B cell (primary cell): ENCODE data around the gene PRR3. TPM values are rescaled to one million over a fixed set of nuclear protein-coding genes. Genes with fewer than 3 reads are reported as not detected.

Experiments
- ATAC-seq: fragments of 200-7000 bp; cut with Tn5 transposase; one replicate; pipeline ENCODE4 v1.10.0; 2021; ENCODE audit warnings: low read depth, mild to moderate bottlenecking, moderate number of reproducible peaks, moderate library complexity
- CTCF ChIA-PET: fragments of 350-600 bp; sonication (Branson Sonifier 250); formaldehyde crosslinking; loops from one replicate; lab custom pipeline; 2021; ENCODE audit warnings: antibody characterized with exemption, inconsistent platforms; lab: Charles Lee
- POLR2A ChIA-PET: fragments of 350-600 bp; sonication (Branson Sonifier 250); formaldehyde crosslinking; loops from one replicate; lab custom pipeline; 2021; ENCODE audit warnings: antibody characterized with exemption; lab: Charles Lee
- DNase-seq: peaks from one replicate; pipeline ENCODE4 v3.0.0; 2013
- H2AFZ ChIP-seq: 2 replicates; pipeline ENCODE4 v1.6.1; 2012; ENCODE audit warnings: mild to moderate bottlenecking, low read depth, low read length; ENCODE audit not compliant: insufficient read depth, poor library complexity, severe bottlenecking
- H3K27ac ChIP-seq, 2 donors: 1 replicate in 1 of 2; 2 replicates in 1 of 2; pipeline ENCODE4 v1.5.1; 2012 to 2013; ENCODE audit warnings: low read length in 2 of 2, mild to moderate bottlenecking in 2 of 2, moderate library complexity in 1 of 2
- H3K27me3 ChIP-seq, 4 experiments: fragments of 200-600 bp in 1 of 4; sonication (generic) in 1 of 4; replicated peaks in 1 of 4; 1 replicate in 2 of 4; 2 replicates in 2 of 4; pipeline versions ENCODE4 v1.6.1 to v1.7.0; 2013 to 2016; ENCODE audit warnings: low read length in 3 of 4, mild to moderate bottlenecking in 2 of 4, mixed read lengths in 1 of 4, moderate library complexity in 1 of 4; ENCODE audit not compliant: insufficient read depth in 4 of 4, control insufficient read depth in 3 of 4; ENCODE audit errors: control extremely low read depth in 1 of 4
- H3K36me3 ChIP-seq, 2 experiments: replicated peaks in 1 of 2; 1 replicate in 1 of 2; 2 replicates in 1 of 2; pipeline versions ENCODE4 v1.6.1 to v1.7.1; 2013; ENCODE audit warnings: low read length in 1 of 2; ENCODE audit not compliant: insufficient read depth in 2 of 2, control insufficient read depth in 1 of 2; ENCODE audit errors: control extremely low read depth in 1 of 2, extremely low read depth in 1 of 2
- H3K4me1 ChIP-seq, 2 donors: fragments of 200-600 bp in 1 of 2; sonication (generic) in 1 of 2; 1 replicate in 1 of 2; 2 replicates in 1 of 2; pipeline versions ENCODE4 v1.5.1 to v1.6.1; 2013 to 2017; ENCODE audit warnings: low read length in 2 of 2; ENCODE audit not compliant: control insufficient read depth in 2 of 2, insufficient read depth in 2 of 2
- H3K4me2 ChIP-seq: replicated peaks from 2 replicates; pipeline ENCODE3; 2012; ENCODE audit warnings: mild to moderate bottlenecking, low read depth, low read length; ENCODE audit not compliant: poor library complexity, severe bottlenecking
- H3K4me3 ChIP-seq, 5 experiments: fragments of 200-600 bp in 1 of 5; sonication (generic) in 1 of 5; 1 replicate in 3 of 5; 2 replicates in 2 of 5; pipeline versions ENCODE4 v1.5.1 to v1.7.0; 2011 to 2016; ENCODE audit warnings: low read length in 4 of 5, mild to moderate bottlenecking in 4 of 5, low read depth in 2 of 5, control low read depth in 1 of 5, moderate library complexity in 1 of 5; ENCODE audit not compliant: insufficient read depth in 1 of 5; ENCODE audit errors: control extremely low read depth in 1 of 5, extremely low read depth in 1 of 5
- H3K79me2 ChIP-seq: fragments of 200-600 bp; sonication (generic); one replicate; pipeline ENCODE4 v1.6.0; 2016; ENCODE audit warnings: low read length; ENCODE audit not compliant: control insufficient read depth, insufficient read depth
- H3K9ac ChIP-seq: fragments of 200-600 bp; sonication (generic); 2 replicates; pipeline ENCODE4 v1.6.1; 2017; ENCODE audit warnings: mild to moderate bottlenecking, low read length, moderate library complexity
- H3K9me3 ChIP-seq, 3 donors: one replicate each; pipeline versions ENCODE4 v1.6.1 to v1.7.1; 2013; ENCODE audit warnings: low read length in 2 of 3; ENCODE audit not compliant: control insufficient read depth in 2 of 3, insufficient read depth in 1 of 3; ENCODE audit errors: control extremely low read depth in 1 of 3
- H4K20me1 ChIP-seq: 2 replicates; pipeline ENCODE4 v1.6.0; 2012; ENCODE audit warnings: mild to moderate bottlenecking, low read length; ENCODE audit not compliant: insufficient read depth, control insufficient read depth, poor library complexity, severe bottlenecking
- H3K27ac Mint-ChIP-seq: one replicate; pipeline ENCODE4 v1.8.0; 2021; ENCODE audit warnings: mixed read lengths
- H3K27me3 Mint-ChIP-seq: one replicate; pipeline ENCODE4 v1.8.0; 2021; ENCODE audit warnings: mixed read lengths
- H3K4me1 Mint-ChIP-seq: one replicate; pipeline ENCODE4 v1.8.0; 2021; ENCODE audit warnings: mixed read lengths
- H3K4me3 Mint-ChIP-seq: one replicate; pipeline ENCODE4 v1.8.0; 2021; ENCODE audit warnings: mixed read lengths
- H3K9me3 Mint-ChIP-seq: one replicate; pipeline ENCODE4 v1.8.0; 2022; ENCODE audit warnings: mixed read lengths; ENCODE audit not compliant: insufficient read depth
- CTCF ChIP-seq: fragments of 200-600 bp; IDR thresholded peaks from one replicate; pipeline ENCODE4 v1.8.0; 2022; ENCODE audit warnings: antibody characterized with exemption, mild to moderate bottlenecking
- EZH2 ChIP-seq: IDR thresholded peaks from 2 replicates; pipeline ENCODE4 v1.6.1; 2012; ENCODE audit warnings: borderline replicate concordance, low read depth, mild to moderate bottlenecking, moderate library complexity, low read length; ENCODE audit not compliant: insufficient read depth, poor library complexity, severe bottlenecking
- WGBS: methylation state at CpG from one replicate; pipeline ENCODE4 v1.1.5; 2013; ENCODE audit warnings: missing lambda C conversion rate; ENCODE audit not compliant: insufficient coverage; 5-methylcytosine and 5-hydroxymethylcytosine counted together
- intact Hi-C: fragments of 100-400 bp; cut with micrococcal nuclease; formaldehyde crosslinking; loops from one replicate; pipeline ENCODE4 v1.10.0; 2022
- polyA plus RNA-seq: library from polyadenylated mRNA; depleted of rRNA; stranded (reverse); fragments of >200 nt; gene quantifications from 2 replicates; pipeline ENCODE4 v1.2.3, GENCODE V29; 2012
- total RNA-seq, 2 donors: library from RNA; stranded (reverse); fragments of 120-200 nt in 1 of 2; gene quantifications; 1 replicate in 1 of 2; 2 replicates in 1 of 2; pipeline versions ENCODE4 v1.2.3 to v1.2.4, GENCODE V29; 2013 to 2022

Gene PRR3
- total and polyA plus RNA-seq, 2 donors (not counting 1 experiment from before 2014, with no cell fraction given) = 15.0 to 30.3 TPM

GRCh38 chr6:30611150-30611855 is 54.2 kb downstream of the PRR3 start:
- DNase-seq = no peak
- peaks cover 67% of the 10 kb centered on the region for H3K4me1 Mint-ChIP-seq
- Histone ChIP-seq H4K20me1 (peaks cover 26% of the 10 kb centered on the region), H3K4me2 (no peak overlapping the region), H3K9ac (no peak overlapping the region), H3K4me1 (peaks cover 33 to 35% of the 10 kb centered on the region in 2 donors), H3K27me3 (no peaks in the 10 kb centered on the region), H3K36me3 (peaks cover 2 to 40% of the 10 kb centered on the region in 2 experiments), H3K27ac (peak overlapping the region in 1 of 2 donors; percentile 99), H3K9me3 (no peaks in the 10 kb centered on the region), H2AFZ (no peak overlapping the region), H3K4me3 (no peak overlapping the region), H3K79me2 (peaks cover 84% of the 10 kb centered on the region)
- WGBS = 88% methylated on average over 3 of the region's 9 CpGs
- CTCF ChIA-PET = interaction anchor here (0.8 to 4.8 kb wide), 7 partner anchors 13 to 127 kb away, joined by 3 to 41 read pairs (median 5); partner anchors contain the start of gene ATAT1
- POLR2A ChIA-PET = interaction anchor here (0.6 kb wide), 1 partner anchor 399 kb away, joined by 3 read pairs; no protein-coding TSS in a partner anchor
- no peak overlapping the region for H3K4me3 Mint-ChIP-seq
- no peak for ATAC-seq
- peak overlapping the region; percentile 71 for H3K27ac Mint-ChIP-seq
- TF ChIP-seq EZH2 (no peak), CTCF (no peak)
- intact Hi-C loops = loop anchor here (10.0 kb wide), 1 partner anchor 743 kb away; the partner anchor contains the start of gene HLA-B
- no peaks in the 10 kb centered on the region for H3K27me3 Mint-ChIP-seq
- no peaks in the 10 kb centered on the region for H3K9me3 Mint-ChIP-seq

- ATAC-seq (no peak), DNase-seq (no peak)
- H3K27me3 ChIP-seq = no peaks in the 10 kb centered on the region
- ChIA-PET CTCF (interaction anchor here (0.8 to 4.8 kb wide), 5 partner anchors 14 to 128 kb away, joined by 3 to 41 read pairs (median 10); no protein-coding TSS in a partner anchor), POLR2A (no interaction called here)
- intact Hi-C loops = loop anchor here (10.0 kb wide), 1 partner anchor 743 kb away; the partner anchor contains the start of gene HLA-B
- H2AFZ ChIP-seq = no peak overlapping the region
- H3K27ac ChIP-seq = peak overlapping the region in 1 of 2 donors; percentile 99
- no peak overlapping the region for H3K9ac ChIP-seq
- peaks cover 84% of the 10 kb centered on the region for H3K79me2 ChIP-seq
- Mint-ChIP-seq H3K27ac (peak overlapping the region; percentile 71), H3K4me1 (peaks cover 62% of the 10 kb centered on the region), H3K4me3 (no peak overlapping the region), H3K27me3 (no peaks in the 10 kb centered on the region), H3K9me3 (no peaks in the 10 kb centered on the region)
- H3K36me3 ChIP-seq = peaks cover 2 to 40% of the 10 kb centered on the region in 2 experiments
- H3K4me2 ChIP-seq = no peak overlapping the region
- TF ChIP-seq CTCF (no peak), EZH2 (no peak)
- H4K20me1 ChIP-seq = peaks cover 22% of the 10 kb centered on the region
- H3K4me3 ChIP-seq = no peak overlapping the region
- no peaks in the 10 kb centered on the region for H3K9me3 ChIP-seq
- WGBS = no CpG with 5 or more reads among the region's 2 CpGs
- H3K4me1 ChIP-seq = peaks cover 33 to 35% of the 10 kb centered on the region in 2 donors
Measured at GRCh38 chr6:30611856-30612194, 54.7 kb downstream of the PRR3 start.
